B cell (primary cell): ENCODE results near the gene CAPN14. TPM values are rescaled to one million over a fixed set of nuclear protein-coding genes. Genes with fewer than 3 reads are reported as not detected.

Experiments
- ATAC-seq: fragments of 200-7000 bp; cut with Tn5 transposase; one replicate; pipeline ENCODE4 v1.10.0; 2021; ENCODE audit warnings: low read depth, mild to moderate bottlenecking, moderate number of reproducible peaks, moderate library complexity
- CTCF ChIA-PET: fragments of 350-600 bp; sonication (Branson Sonifier 250); formaldehyde crosslinking; loops from one replicate; lab custom pipeline; 2021; ENCODE audit warnings: antibody characterized with exemption, inconsistent platforms; lab: Charles Lee
- POLR2A ChIA-PET: fragments of 350-600 bp; sonication (Branson Sonifier 250); formaldehyde crosslinking; loops from one replicate; lab custom pipeline; 2021; ENCODE audit warnings: antibody characterized with exemption; lab: Charles Lee
- DNase-seq: peaks from one replicate; pipeline ENCODE4 v3.0.0; 2013
- H2AFZ ChIP-seq: 2 replicates; pipeline ENCODE4 v1.6.1; 2012; ENCODE audit warnings: mild to moderate bottlenecking, low read depth, low read length; ENCODE audit not compliant: insufficient read depth, poor library complexity, severe bottlenecking
- H3K27ac ChIP-seq, 2 donors: 1 replicate in 1 of 2; 2 replicates in 1 of 2; pipeline ENCODE4 v1.5.1; 2012 to 2013; ENCODE audit warnings: low read length in 2 of 2, mild to moderate bottlenecking in 2 of 2, moderate library complexity in 1 of 2
- H3K27me3 ChIP-seq, 4 experiments: fragments of 200-600 bp in 1 of 4; sonication (generic) in 1 of 4; replicated peaks in 1 of 4; 1 replicate in 2 of 4; 2 replicates in 2 of 4; pipeline versions ENCODE4 v1.6.1 to v1.7.0; 2013 to 2016; ENCODE audit warnings: low read length in 3 of 4, mild to moderate bottlenecking in 2 of 4, mixed read lengths in 1 of 4, moderate library complexity in 1 of 4; ENCODE audit not compliant: insufficient read depth in 4 of 4, control insufficient read depth in 3 of 4; ENCODE audit errors: control extremely low read depth in 1 of 4
- H3K36me3 ChIP-seq, 2 experiments: replicated peaks in 1 of 2; 1 replicate in 1 of 2; 2 replicates in 1 of 2; pipeline versions ENCODE4 v1.6.1 to v1.7.1; 2013; ENCODE audit warnings: low read length in 1 of 2; ENCODE audit not compliant: insufficient read depth in 2 of 2, control insufficient read depth in 1 of 2; ENCODE audit errors: control extremely low read depth in 1 of 2, extremely low read depth in 1 of 2
- H3K4me1 ChIP-seq, 2 donors: fragments of 200-600 bp in 1 of 2; sonication (generic) in 1 of 2; 1 replicate in 1 of 2; 2 replicates in 1 of 2; pipeline versions ENCODE4 v1.5.1 to v1.6.1; 2013 to 2017; ENCODE audit warnings: low read length in 2 of 2; ENCODE audit not compliant: control insufficient read depth in 2 of 2, insufficient read depth in 2 of 2
- H3K4me2 ChIP-seq: replicated peaks from 2 replicates; pipeline ENCODE3; 2012; ENCODE audit warnings: mild to moderate bottlenecking, low read depth, low read length; ENCODE audit not compliant: poor library complexity, severe bottlenecking
- H3K4me3 ChIP-seq, 5 experiments: fragments of 200-600 bp in 1 of 5; sonication (generic) in 1 of 5; 1 replicate in 3 of 5; 2 replicates in 2 of 5; pipeline versions ENCODE4 v1.5.1 to v1.7.0; 2011 to 2016; ENCODE audit warnings: low read length in 4 of 5, mild to moderate bottlenecking in 4 of 5, low read depth in 2 of 5, control low read depth in 1 of 5, moderate library complexity in 1 of 5; ENCODE audit not compliant: insufficient read depth in 1 of 5; ENCODE audit errors: control extremely low read depth in 1 of 5, extremely low read depth in 1 of 5
- H3K79me2 ChIP-seq: fragments of 200-600 bp; sonication (generic); one replicate; pipeline ENCODE4 v1.6.0; 2016; ENCODE audit warnings: low read length; ENCODE audit not compliant: control insufficient read depth, insufficient read depth
- H3K9ac ChIP-seq: fragments of 200-600 bp; sonication (generic); 2 replicates; pipeline ENCODE4 v1.6.1; 2017; ENCODE audit warnings: mild to moderate bottlenecking, low read length, moderate library complexity
- H3K9me3 ChIP-seq, 3 donors: one replicate each; pipeline versions ENCODE4 v1.6.1 to v1.7.1; 2013; ENCODE audit warnings: low read length in 2 of 3; ENCODE audit not compliant: control insufficient read depth in 2 of 3, insufficient read depth in 1 of 3; ENCODE audit errors: control extremely low read depth in 1 of 3
- H4K20me1 ChIP-seq: 2 replicates; pipeline ENCODE4 v1.6.0; 2012; ENCODE audit warnings: mild to moderate bottlenecking, low read length; ENCODE audit not compliant: insufficient read depth, control insufficient read depth, poor library complexity, severe bottlenecking
- H3K27ac Mint-ChIP-seq: one replicate; pipeline ENCODE4 v1.8.0; 2021; ENCODE audit warnings: mixed read lengths
- H3K27me3 Mint-ChIP-seq: one replicate; pipeline ENCODE4 v1.8.0; 2021; ENCODE audit warnings: mixed read lengths
- H3K4me1 Mint-ChIP-seq: one replicate; pipeline ENCODE4 v1.8.0; 2021; ENCODE audit warnings: mixed read lengths
- H3K4me3 Mint-ChIP-seq: one replicate; pipeline ENCODE4 v1.8.0; 2021; ENCODE audit warnings: mixed read lengths
- H3K9me3 Mint-ChIP-seq: one replicate; pipeline ENCODE4 v1.8.0; 2022; ENCODE audit warnings: mixed read lengths; ENCODE audit not compliant: insufficient read depth
- EZH2 ChIP-seq: IDR thresholded peaks from 2 replicates; pipeline ENCODE4 v1.6.1; 2012; ENCODE audit warnings: borderline replicate concordance, low read depth, mild to moderate bottlenecking, moderate library complexity, low read length; ENCODE audit not compliant: insufficient read depth, poor library complexity, severe bottlenecking
- WGBS: methylation state at CpG from one replicate; pipeline ENCODE4 v1.1.5; 2013; ENCODE audit warnings: missing lambda C conversion rate; ENCODE audit not compliant: insufficient coverage; 5-methylcytosine and 5-hydroxymethylcytosine counted together
- intact Hi-C: fragments of 100-400 bp; cut with micrococcal nuclease; formaldehyde crosslinking; loops from one replicate; pipeline ENCODE4 v1.10.0; 2022
- polyA plus RNA-seq: library from polyadenylated mRNA; depleted of rRNA; stranded (reverse); fragments of >200 nt; gene quantifications from 2 replicates; pipeline ENCODE4 v1.2.3, GENCODE V29; 2012
- total RNA-seq, 2 donors: library from RNA; stranded (reverse); fragments of 120-200 nt in 1 of 2; gene quantifications; 1 replicate in 1 of 2; 2 replicates in 1 of 2; pipeline versions ENCODE4 v1.2.3 to v1.2.4, GENCODE V29; 2013 to 2022
- TF ChIP-seq, protein P1 (sequence below): fragments of 200-600 bp; IDR thresholded peaks from one replicate; pipeline ENCODE4 v1.8.0; 2022; ENCODE audit warnings: antibody characterized with exemption, mild to moderate bottlenecking

Gene CAPN14
- total and polyA plus RNA-seq, 2 donors (not counting 1 experiment from before 2014, with no cell fraction given), result 2.5 to 7.8 TPM

GRCh38 chr2:31232586-31232985 is 15.3 kb upstream of the CAPN14 start:
- Histone ChIP-seq H3K9me3 (no peaks in the 10 kb centered on the region), H3K79me2 (peaks cover 9% of the 10 kb centered on the region), H3K9ac (no peak overlapping the region), H4K20me1 (no peaks in the 10 kb centered on the region), H3K4me1 (peaks cover 33 to 40% of the 10 kb centered on the region in 2 donors), H3K4me3 (no peak overlapping the region), H3K4me2 (peak overlapping the region; percentile 91), H3K27ac (no peak overlapping the region), H3K27me3 (no peaks in the 10 kb centered on the region), H3K36me3 (no peaks in the 10 kb centered on the region), H2AFZ (no peak overlapping the region)
- no peak for ATAC-seq
- ChIA-PET CTCF (interaction anchor here (0.6 to 4.9 kb wide), 7 partner anchors 9 to 102 kb away, joined by 3 to 33 read pairs (median 18); partner anchors contain the start of gene CAPN14), POLR2A (no interaction called here)
- no peak for DNase-seq
- Mint-ChIP-seq H3K4me3 (no peak overlapping the region), H3K9me3 (no peaks in the 10 kb centered on the region), H3K4me1 (peaks cover 42% of the 10 kb centered on the region), H3K27me3 (no peaks in the 10 kb centered on the region), H3K27ac (peak overlapping the region; percentile 70)
- no CpG with 5 or more reads among the region's 4 CpGs for WGBS
- intact Hi-C loops, result loop anchor here (5.0 kb wide), 2 partner anchors 60 to 1000 kb away; partner anchors contain the start of gene LBH
- TF ChIP-seq EZH2, result no peak

DNA sequence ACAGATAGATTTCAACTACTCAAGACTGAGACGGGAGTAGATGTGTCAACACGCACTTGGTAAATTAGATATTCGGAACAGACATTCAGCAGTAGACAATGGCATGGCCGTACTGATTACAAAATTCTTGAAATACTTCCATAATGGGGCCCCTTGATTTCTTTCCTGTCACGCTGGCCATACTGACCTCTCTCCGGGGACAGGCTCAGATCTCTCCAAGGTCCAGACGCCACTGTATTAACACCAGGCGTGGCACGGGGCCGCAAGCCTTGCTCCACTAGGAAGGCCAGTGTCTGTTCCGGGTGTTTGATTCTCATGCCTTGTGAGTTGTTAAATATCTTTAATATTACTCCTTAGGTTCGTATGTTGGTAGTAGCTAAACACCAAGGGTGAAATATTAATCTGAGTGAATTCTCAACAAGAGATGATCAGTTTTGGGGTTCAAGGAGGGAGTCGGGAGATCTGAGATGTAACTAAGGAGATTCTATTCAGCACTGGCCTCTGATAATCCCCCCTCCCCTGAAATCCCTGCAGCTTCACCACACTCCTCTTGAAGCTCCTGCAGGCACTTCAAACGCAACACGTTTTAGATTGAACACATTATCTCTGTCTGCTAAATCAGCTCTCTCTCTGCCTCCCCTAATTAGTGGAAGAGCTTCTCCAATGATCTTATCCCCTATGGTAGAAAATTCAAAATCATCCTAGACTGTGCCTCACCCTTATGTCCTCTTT is 14.4 kb upstream of the CAPN14 start:
- TF ChIP-seq EZH2, result no peak
- TF ChIP-seq, protein P1, sequence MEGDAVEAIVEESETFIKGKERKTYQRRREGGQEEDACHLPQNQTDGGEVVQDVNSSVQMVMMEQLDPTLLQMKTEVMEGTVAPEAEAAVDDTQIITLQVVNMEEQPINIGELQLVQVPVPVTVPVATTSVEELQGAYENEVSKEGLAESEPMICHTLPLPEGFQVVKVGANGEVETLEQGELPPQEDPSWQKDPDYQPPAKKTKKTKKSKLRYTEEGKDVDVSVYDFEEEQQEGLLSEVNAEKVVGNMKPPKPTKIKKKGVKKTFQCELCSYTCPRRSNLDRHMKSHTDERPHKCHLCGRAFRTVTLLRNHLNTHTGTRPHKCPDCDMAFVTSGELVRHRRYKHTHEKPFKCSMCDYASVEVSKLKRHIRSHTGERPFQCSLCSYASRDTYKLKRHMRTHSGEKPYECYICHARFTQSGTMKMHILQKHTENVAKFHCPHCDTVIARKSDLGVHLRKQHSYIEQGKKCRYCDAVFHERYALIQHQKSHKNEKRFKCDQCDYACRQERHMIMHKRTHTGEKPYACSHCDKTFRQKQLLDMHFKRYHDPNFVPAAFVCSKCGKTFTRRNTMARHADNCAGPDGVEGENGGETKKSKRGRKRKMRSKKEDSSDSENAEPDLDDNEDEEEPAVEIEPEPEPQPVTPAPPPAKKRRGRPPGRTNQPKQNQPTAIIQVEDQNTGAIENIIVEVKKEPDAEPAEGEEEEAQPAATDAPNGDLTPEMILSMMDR, result no peak
- no peak overlapping the region for H3K9ac ChIP-seq
- Mint-ChIP-seq H3K27ac (no peak overlapping the region), H3K9me3 (no peaks in the 10 kb centered on the region), H3K4me1 (peaks cover 44% of the 10 kb centered on the region), H3K4me3 (no peak overlapping the region), H3K27me3 (no peaks in the 10 kb centered on the region)
- peaks cover 33 to 38% of the 10 kb centered on the region in 2 donors for H3K4me1 ChIP-seq
- H3K27ac ChIP-seq, result no peak overlapping the region
- intact Hi-C loops, result loop anchor here (5.0 kb wide), 2 partner anchors 59 to 999 kb away; partner anchors contain the start of gene LBH
- H3K79me2 ChIP-seq, result peaks cover 9% of the 10 kb centered on the region
- CTCF ChIA-PET, result interaction anchor here (0.6 to 4.9 kb wide), 7 partner anchors 9 to 102 kb away, joined by 3 to 33 read pairs (median 4); partner anchors contain the start of gene CAPN14
- no peak overlapping the region for H2AFZ ChIP-seq
- H3K27me3 ChIP-seq, result no peaks in the 10 kb centered on the region
- no peak overlapping the region for H3K4me2 ChIP-seq
- no peak overlapping the region for H3K4me3 ChIP-seq
- DNase-seq (no peak), ATAC-seq (no peak)
- no peaks in the 10 kb centered on the region for H3K9me3 ChIP-seq
- H3K36me3 ChIP-seq, result no peaks in the 10 kb centered on the region
- POLR2A ChIA-PET, result no interaction called here
- no peaks in the 10 kb centered on the region for H4K20me1 ChIP-seq
- WGBS, result 87% methylated on average over 9 of the region's 15 CpGs
